Body of pancreas (tissue), 4 donors: ENCODE results near the gene LDLRAD3. TPM values are rescaled to one million over a fixed set of nuclear protein-coding genes. Genes with fewer than 3 reads are reported as not detected.

Source experiments
- ATAC-seq: fragments of 150-250 bp; one replicate; pipeline ENCODE4 v1.9.1; 2016
- DNase-seq, 4 donors: peaks; one replicate each; pipeline ENCODE4 v3.0.0-alpha.2; 2019
- H3K27ac ChIP-seq, 4 donors: fragments of 200-600 bp; sonication (generic); 1 replicate in 3 of 4; 2 replicates in 1 of 4; pipeline versions ENCODE4 v1.5.1 to v1.6.1; 2016 to 2019; ENCODE audit warnings: mild to moderate bottlenecking in 1 of 4, mixed read lengths in 1 of 4, moderate library complexity in 1 of 4
- H3K27me3 ChIP-seq, 2 donors: fragments of 200-600 bp; sonication (generic); one replicate each; pipeline ENCODE4 v1.6.0; 2016; ENCODE audit warnings: mild to moderate bottlenecking in 1 of 2
- H3K36me3 ChIP-seq, 2 donors: fragments of 200-600 bp; sonication (generic); replicated peaks in 1 of 2; 2 replicates each; pipeline ENCODE4 v1.5.1; 2016; ENCODE audit warnings: low read depth in 2 of 2; ENCODE audit not compliant: insufficient read depth in 1 of 2
- H3K4me1 ChIP-seq: fragments of 200-600 bp; sonication (generic); one replicate; pipeline ENCODE4 v1.6.0; 2016
- H3K4me3 ChIP-seq, 2 donors: fragments of 200-600 bp; sonication (generic); 1 replicate in 1 of 2; 2 replicates in 1 of 2; pipeline ENCODE4 v1.5.1; 2016 to 2019
- H3K9me3 ChIP-seq, 3 donors: fragments of 200-600 bp; sonication (generic); 1 replicate in 2 of 3; 2 replicates in 1 of 3; pipeline ENCODE4 v1.5.1; 2016
- CTCF ChIP-seq, 7 experiments: fragments of 450-650 bp in 4 of 7; fragments of 200-600 bp in 3 of 7; sonication (generic) in 3 of 7; IDR thresholded peaks; one replicate each; pipeline ENCODE4 v1.5.1; 2016 to 2019; ENCODE audit warnings: antibody characterized with exemption in 7 of 7
- POLR2A ChIP-seq, 3 donors: fragments of 450-650 bp; IDR thresholded peaks; one replicate each; pipeline ENCODE4 v1.6.1; 2016; ENCODE audit warnings: antibody characterized with exemption in 3 of 3, mild to moderate bottlenecking in 2 of 3
- WGBS, 2 donors: methylation state at CpG; one replicate each; pipeline ENCODE4 v1.1.5; 2017; 5-methylcytosine and 5-hydroxymethylcytosine counted together
- intact Hi-C: fragments of 100-400 bp; cut with DNase I; formaldehyde crosslinking; loops from one replicate; pipeline ENCODE4 v1.15.1; 2023
- total RNA-seq, 2 donors: library from RNA; depleted of rRNA; stranded (reverse); fragments of >200 nt; gene quantifications; one replicate each; pipeline ENCODE4 v1.1.0, GENCODE V29; 2016

Gene LDLRAD3
- total RNA-seq, 2 donors from 2014 or later, result 5.7 to 7.9 TPM

GRCh38 chr11:35945137-35945518 lies 1.3 kb downstream of the LDLRAD3 start:
- intact Hi-C loops, result no loop called here
- Histone ChIP-seq H3K4me3 (no peak overlapping the region), H3K27me3 (no peaks in the 10 kb centered on the region), H3K36me3 (no peaks in the 10 kb centered on the region), H3K4me1 (peaks cover 21% of the 10 kb centered on the region), H3K27ac (no peak overlapping the region), H3K9me3 (no peaks in the 10 kb centered on the region)
- DNase-seq (no peak), ATAC-seq (no peak)
- no peak for TF ChIP-seq CTCF (IDR thresholded peaks at IDR 0.05)
- no peak for TF ChIP-seq POLR2A (IDR thresholded peaks at IDR 0.05)
- 63 to 90% methylated on average over 2 of the region's 2 CpGs for WGBS, 2 donors

DNA sequence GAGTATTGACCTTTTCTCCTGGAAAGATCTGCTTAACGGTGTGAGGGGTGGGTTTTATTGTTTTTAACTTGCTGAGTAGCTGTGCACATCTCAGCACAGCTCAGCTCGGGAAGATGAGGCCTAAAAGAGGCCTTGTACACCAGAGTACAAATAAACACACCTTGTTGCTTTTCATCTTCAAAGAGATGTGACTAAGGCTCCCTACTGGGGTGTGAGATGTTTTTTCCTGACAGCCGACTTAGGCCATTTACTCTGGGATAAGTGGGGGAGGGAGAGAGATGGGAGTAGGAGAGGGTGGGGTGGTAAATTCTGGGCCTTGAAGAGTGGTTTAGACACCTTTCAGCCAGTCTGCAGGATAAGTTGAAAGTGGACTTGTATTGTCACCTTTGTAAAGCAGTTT lies 2.9 kb downstream of the LDLRAD3 start:
- TF ChIP-seq POLR2A (IDR thresholded peaks at IDR 0.05) (no peak), CTCF (IDR thresholded peaks at IDR 0.05) (no peak)
- Histone ChIP-seq H3K9me3 (no peaks in the 10 kb centered on the region), H3K27ac (no peak overlapping the region), H3K4me3 (no peak overlapping the region), H3K36me3 (no peaks in the 10 kb centered on the region), H3K27me3 (no peaks in the 10 kb centered on the region), H3K4me1 (peaks cover 21% of the 10 kb centered on the region)
- DNase-seq (no peak), ATAC-seq (no peak)
- 72 to 74% methylated on average over 3 of the region's 3 CpGs for WGBS, 2 donors
- intact Hi-C loops, result no loop called here

- no peak for ATAC-seq
- TF ChIP-seq CTCF (IDR thresholded peaks at IDR 0.05) (no peak), POLR2A (IDR thresholded peaks at IDR 0.05) (no peak)
- H3K4me1 ChIP-seq, result peaks cover 21% of the 10 kb centered on the region
- H3K27me3 ChIP-seq, result no peaks in the 10 kb centered on the region
- H3K9me3 ChIP-seq, result no peaks in the 10 kb centered on the region
- no peaks in the 10 kb centered on the region for H3K36me3 ChIP-seq
- WGBS, 2 donors, result 96 to 100% methylated on average over 4 of the region's 4 CpGs
- H3K27ac ChIP-seq, result no peak overlapping the region
- H3K4me3 ChIP-seq, result no peak overlapping the region
- intact Hi-C loops, result no loop called here
- no peak for DNase-seq
Measured at GRCh38 chr11:35947437-35947836, 3.6 kb downstream of the LDLRAD3 start.

GRCh38 chr11:35949242-35949641 lies 5.4 kb downstream of the LDLRAD3 start:
- WGBS, 2 donors, result 71 to 73% methylated on average over 3 of the region's 3 CpGs
- ATAC-seq, result no peak
- intact Hi-C loops, result no loop called here

More at GRCh38 chr11:35949242-35949641, 5.4 kb downstream of the LDLRAD3 start:
- DNase-seq, result no peak
- Histone ChIP-seq H3K27ac (no peak overlapping the region), H3K36me3 (no peaks in the 10 kb centered on the region), H3K4me3 (no peak overlapping the region), H3K27me3 (no peaks in the 10 kb centered on the region), H3K9me3 (no peaks in the 10 kb centered on the region), H3K4me1 (peaks cover 11% of the 10 kb centered on the region)
- TF ChIP-seq POLR2A (IDR thresholded peaks at IDR 0.05), result no peak
- TF ChIP-seq CTCF (IDR thresholded peaks at IDR 0.05), result no peak
